SH-SY5Y (cell line): ENCODE data around the gene ATG13.

Experiments used
- GATA2 ChIP-seq: IDR thresholded peaks from 2 replicates; pipeline ENCODE4 v1.6.1; 2011; ENCODE audit warnings: mild to moderate bottlenecking, low read depth, low read length
- GATA3 ChIP-seq: IDR thresholded peaks from 2 replicates; pipeline ENCODE4 v1.6.1; 2011; ENCODE audit warnings: low read depth, mild to moderate bottlenecking, low read length, moderate library complexity

The ATG13 gene

DNA sequence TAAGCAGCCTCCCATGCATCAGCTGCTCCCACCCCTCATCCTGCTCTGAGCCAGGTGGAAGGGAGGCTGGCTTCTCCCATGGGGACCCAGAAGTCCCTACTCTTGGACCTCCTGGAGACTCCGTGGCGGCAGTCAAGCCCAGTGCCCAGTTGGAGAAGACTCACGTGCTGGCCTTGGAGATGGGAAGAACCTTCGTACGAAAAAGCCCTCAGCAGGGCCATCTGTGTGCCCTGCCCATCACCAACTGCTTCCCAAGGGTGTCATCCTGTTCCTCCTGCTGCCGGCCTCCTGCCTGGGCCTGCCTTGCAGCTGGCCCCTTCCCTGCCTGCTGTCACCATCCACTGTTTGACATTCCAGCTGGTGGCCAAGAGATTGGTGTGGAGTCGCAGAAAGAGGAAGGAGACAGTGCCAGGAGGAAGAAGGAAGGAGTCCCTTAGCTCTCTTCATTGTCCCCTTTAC lies 55.1 kb downstream of the ATG13 start:
- TF ChIP-seq GATA3 (no peak), GATA2 (no peak)

- TF ChIP-seq GATA2 (no peak), GATA3 (no peak)
These were observed 56.5 kb downstream of the ATG13 start for GRCh38 chr11:46673713-46674462.

- TF ChIP-seq GATA2 = no peak
- no peak for TF ChIP-seq GATA3
These were observed 57.3 kb downstream of the ATG13 start for GRCh38 chr11:46674463-46675287.

- no peak for TF ChIP-seq GATA2
- TF ChIP-seq GATA3 = no peak
These were observed 58.0 kb downstream of the ATG13 start for GRCh38 chr11:46675288-46675851.

DNA sequence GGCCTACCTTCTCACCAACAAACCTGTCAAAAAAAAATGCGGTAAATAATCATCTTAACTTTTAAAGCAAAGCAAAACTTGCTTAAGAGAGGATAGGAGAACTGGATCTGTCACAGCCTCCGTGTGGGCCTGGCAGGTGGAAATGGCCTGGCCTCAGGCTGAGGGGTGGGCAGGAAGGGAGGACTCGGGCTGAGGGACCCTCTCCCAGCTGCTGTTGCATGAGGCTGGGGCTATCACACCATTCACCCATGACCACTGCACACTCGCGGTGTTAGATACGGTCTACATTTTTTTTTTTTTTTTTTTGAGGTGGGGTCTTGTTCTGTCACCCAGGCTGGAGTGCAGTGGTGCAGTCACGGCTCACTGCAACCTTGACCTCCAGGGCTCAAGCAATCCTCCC lies 58.6 kb downstream of the ATG13 start:
- TF ChIP-seq GATA3 = no peak
- no peak for TF ChIP-seq GATA2

DNA sequence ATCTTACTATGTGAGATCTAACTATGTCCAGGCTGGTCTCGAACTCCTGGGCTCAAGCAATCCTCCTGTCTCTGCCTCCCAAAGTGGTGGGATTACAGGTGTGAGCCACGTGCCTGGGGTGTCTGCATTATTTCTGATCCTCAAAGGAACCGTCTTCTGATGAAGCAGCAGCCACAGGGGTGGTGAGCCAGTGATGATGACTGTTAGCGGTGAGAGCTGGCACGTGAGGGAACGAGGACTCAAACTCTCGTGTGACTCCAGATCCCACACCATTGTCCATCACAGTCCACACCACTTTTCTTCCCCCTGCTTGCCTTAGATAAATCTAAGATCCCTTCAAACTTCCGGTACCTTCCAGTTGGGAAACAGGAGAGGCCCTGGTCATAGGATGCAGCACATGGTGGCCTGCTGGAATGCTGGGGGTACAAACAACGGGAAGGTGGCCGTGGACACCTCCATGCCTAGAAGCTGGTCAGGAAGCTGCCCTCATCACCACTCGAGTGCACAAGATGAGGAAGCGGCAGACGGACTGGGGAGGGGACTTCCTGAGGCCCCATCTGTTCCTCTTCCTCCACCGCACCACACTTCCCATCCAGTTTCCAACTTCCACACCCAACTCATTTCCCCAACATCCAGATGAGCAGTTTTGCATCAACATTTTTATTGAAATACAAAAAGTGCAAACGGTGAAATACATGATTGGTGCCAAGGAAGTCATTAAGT lies 59.2 kb downstream of the ATG13 start:
- TF ChIP-seq GATA3 (no peak), GATA2 (no peak)

GRCh38 chr11:46677169-46677568 lies 59.8 kb downstream of the ATG13 start:
- TF ChIP-seq GATA3 = no peak
- TF ChIP-seq GATA2 = no peak

- TF ChIP-seq GATA2 (no peak), GATA3 (no peak)
These were observed 60.8 kb downstream of the ATG13 start for GRCh38 chr11:46677991-46678740.

DNA sequence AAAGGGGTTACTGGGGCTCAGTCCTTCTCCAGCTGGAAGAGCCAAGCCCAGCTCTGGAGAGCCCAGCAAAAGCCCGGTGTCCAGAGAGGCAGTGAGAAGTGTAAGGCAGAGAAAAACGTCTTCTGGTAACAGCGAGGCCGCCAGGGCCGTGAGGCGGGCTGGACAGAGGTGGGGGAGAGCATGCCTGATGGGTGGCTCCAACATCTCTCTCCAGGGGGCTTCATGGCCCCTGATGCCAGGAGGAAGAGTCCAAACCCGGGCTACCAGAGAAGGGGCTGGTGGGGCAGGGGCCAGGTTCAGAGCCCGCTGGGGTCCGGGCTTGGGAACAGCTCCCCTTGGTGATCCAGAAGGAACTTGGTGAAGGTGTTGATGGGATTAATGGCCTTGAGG lies 61.4 kb downstream of the ATG13 start:
- TF ChIP-seq GATA2 = no peak
- no peak for TF ChIP-seq GATA3

DNA sequence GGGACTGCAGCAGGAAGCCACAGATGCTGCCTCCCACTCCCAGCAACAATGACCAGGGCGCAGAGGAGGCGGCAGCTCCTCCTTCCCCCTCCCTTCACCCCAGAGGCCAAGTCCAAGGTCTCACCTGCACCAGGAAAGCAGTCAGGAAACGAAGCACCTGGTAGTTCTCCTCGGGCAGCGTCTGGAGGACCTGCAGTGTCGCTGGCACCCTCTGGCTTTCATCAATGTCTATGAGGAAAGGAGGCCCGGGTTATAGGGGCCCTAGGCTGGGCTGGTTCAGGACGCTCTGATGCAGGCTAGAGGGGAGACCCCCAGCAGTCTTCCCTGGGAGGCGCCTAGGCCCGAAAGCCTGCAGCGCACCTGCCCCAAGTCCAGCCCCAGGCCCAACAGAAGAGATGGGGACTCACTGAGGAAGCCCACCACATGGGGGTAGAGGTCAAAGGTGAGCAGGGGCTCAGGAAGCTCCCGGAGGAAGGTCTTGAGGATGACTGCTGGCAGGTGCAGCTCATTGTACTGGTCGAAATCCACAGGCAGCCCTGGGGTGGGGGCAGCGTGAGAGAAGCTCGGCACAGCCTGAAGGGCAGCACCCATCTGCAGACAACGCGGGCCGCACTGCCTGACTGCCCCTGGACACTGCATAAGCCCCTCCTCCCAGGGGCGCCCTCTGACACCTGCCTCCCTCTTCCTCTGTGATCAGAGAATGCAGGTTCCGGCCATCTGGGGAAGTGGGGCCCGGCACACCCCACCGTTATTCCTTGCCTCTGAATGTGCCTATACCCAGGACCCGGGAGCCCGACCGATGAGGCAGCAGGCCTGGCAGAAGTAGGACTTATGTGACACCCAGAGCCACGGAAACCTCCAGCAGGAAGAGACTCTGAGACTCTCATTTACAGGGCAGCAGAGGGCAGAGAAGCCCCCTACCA lies 62.1 kb downstream of the ATG13 start:
- no peak for TF ChIP-seq GATA2
- TF ChIP-seq GATA3 = no peak

DNA sequence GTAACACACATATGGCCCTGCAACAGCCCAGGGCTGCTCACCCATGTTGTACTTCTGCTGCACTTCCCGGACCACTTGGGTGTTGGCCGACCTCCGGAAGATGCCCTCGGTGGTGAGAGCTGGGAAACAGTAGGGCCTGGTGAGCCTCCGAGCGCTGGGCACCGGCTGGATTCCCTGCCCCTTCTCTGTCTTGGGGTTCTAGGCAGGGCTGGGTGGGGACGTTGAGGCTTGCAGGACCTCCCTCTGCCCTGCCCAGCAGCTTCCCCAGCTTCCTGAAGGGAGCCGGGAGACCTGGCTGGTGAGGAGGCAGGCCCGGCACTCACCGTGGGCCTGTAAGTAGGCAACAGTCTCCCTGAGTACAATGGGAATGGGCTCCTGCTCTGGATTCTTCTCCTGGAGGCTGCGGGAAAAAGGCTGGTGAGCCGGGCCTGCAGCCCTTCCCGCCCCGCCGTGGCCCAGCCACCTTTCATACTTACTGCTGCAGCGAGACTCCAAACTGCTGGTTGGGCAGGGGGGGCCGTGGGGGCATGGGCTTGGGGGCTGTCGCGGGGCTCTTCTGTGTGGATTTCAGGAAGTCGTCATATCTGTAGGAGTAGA lies 62.9 kb downstream of the ATG13 start:
- TF ChIP-seq GATA2 = no peak
- TF ChIP-seq GATA3 = no peak

DNA sequence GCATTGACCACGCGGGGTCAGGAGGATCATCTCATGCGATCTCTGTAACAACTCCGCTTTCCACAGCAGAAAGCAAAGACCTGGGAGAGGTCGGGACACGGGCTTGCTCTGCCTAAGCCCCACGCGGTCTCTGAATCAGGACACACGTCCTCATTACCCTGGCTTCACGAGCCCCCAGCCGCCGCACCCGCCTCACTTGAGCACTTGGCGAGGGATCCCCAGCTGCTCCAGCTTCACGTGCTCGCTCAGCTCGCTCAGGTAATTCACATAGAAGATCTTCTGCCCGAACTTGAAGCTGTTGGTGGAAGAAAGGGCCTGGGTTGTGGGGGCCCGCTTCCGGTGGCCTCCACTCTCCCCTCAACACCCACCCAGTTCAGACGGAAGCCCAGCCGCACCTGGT lies 63.5 kb downstream of the ATG13 start:
- TF ChIP-seq GATA3 (no peak), GATA2 (no peak)
